OCI-LY1 (cell line): ENCODE measurements around the gene SAG.

Experiments
- H2AFZ ChIP-seq: fragments of 200-600 bp; sonication (generic), shearing (Covaris generic); 2 replicates; pipeline ENCODE4 v1.6.0; 2014; ENCODE audit warnings: antibody characterized with exemption, mild to moderate bottlenecking, low read length
- H3F3A ChIP-seq: fragments of 200-600 bp; sonication (generic), shearing (Covaris generic); 2 replicates; pipeline ENCODE4 v1.6.0; 2014; ENCODE audit warnings: mild to moderate bottlenecking, antibody characterized with exemption, low read length, moderate library complexity; ENCODE audit not compliant: insufficient read depth
- H3K27ac ChIP-seq: fragments of 200-600 bp; sonication (generic); 2 replicates; pipeline ENCODE4 v1.5.1; 2014; ENCODE audit warnings: low read length, mixed run types, mild to moderate bottlenecking, low read depth; ENCODE audit not compliant: poor library complexity, severe bottlenecking
- H3K27me3 ChIP-seq: fragments of 200-600 bp; sonication (generic); 2 replicates; pipeline ENCODE4 v1.6.0; 2014; ENCODE audit warnings: antibody characterized with exemption, mild to moderate bottlenecking, low read length, moderate library complexity; ENCODE audit not compliant: insufficient read depth
- H3K36me3 ChIP-seq: fragments of 200-600 bp; sonication (generic); 2 replicates; pipeline ENCODE4 v1.6.1; 2014; ENCODE audit warnings: mild to moderate bottlenecking, antibody characterized with exemption, low read length, moderate library complexity, mixed read lengths; ENCODE audit not compliant: insufficient read depth
- H3K4me1 ChIP-seq: fragments of 200-600 bp; sonication (generic); 2 replicates; pipeline ENCODE4 v1.5.1; 2014; ENCODE audit warnings: mild to moderate bottlenecking, low read length, moderate library complexity; ENCODE audit not compliant: insufficient read depth, severe bottlenecking
- H3K4me2 ChIP-seq: fragments of 200-600 bp; sonication (generic), shearing (Covaris generic); 2 replicates; pipeline ENCODE4 v1.6.1; 2014; ENCODE audit warnings: low read length
- H3K4me3 ChIP-seq: fragments of 200-600 bp; sonication (generic); 2 replicates; pipeline ENCODE4 v1.5.1; 2014; ENCODE audit warnings: low read length, low read depth, mild to moderate bottlenecking, mixed read lengths; ENCODE audit not compliant: poor library complexity, severe bottlenecking
- H3K79me2 ChIP-seq: fragments of 200-600 bp; shearing (Covaris generic); 2 replicates; pipeline ENCODE4 v1.6.1; 2016; ENCODE audit warnings: mixed run types, low read length, mixed read lengths; ENCODE audit not compliant: insufficient read depth
- H3K9ac ChIP-seq: fragments of 200-600 bp; sonication (generic), shearing (Covaris generic); 2 replicates; pipeline ENCODE4 v1.6.1; 2014; ENCODE audit warnings: mild to moderate bottlenecking, low read length, mixed read lengths
- H3K9me2 ChIP-seq: fragments of 200-600 bp; sonication (generic), shearing (Covaris generic); 2 replicates; pipeline ENCODE4 v1.6.1; 2014; ENCODE audit warnings: low read depth, mild to moderate bottlenecking, low read length, mixed read lengths
- H3K9me3 ChIP-seq: fragments of 200-600 bp; shearing (Covaris generic); 2 replicates; pipeline ENCODE4 v1.6.1; 2014; ENCODE audit warnings: low read length, mixed read lengths
- H4K20me1 ChIP-seq: fragments of 200-600 bp; sonication (generic), shearing (Covaris generic); 2 replicates; pipeline ENCODE4 v1.6.0; 2016; ENCODE audit warnings: mild to moderate bottlenecking, low read length; ENCODE audit not compliant: insufficient read depth
- CTCF ChIP-seq: fragments of 200-600 bp; sonication (generic), shearing (Covaris generic); IDR thresholded peaks from 2 replicates; pipeline ENCODE4 v1.5.1; 2017; ENCODE audit warnings: mild to moderate bottlenecking, antibody characterized with exemption, low read length, moderate library complexity, mixed read lengths
- EZH2 ChIP-seq: fragments of 200-600 bp; sonication (generic), shearing (Covaris generic); IDR thresholded peaks from 2 replicates; pipeline ENCODE4 v1.8.0; 2017; ENCODE audit warnings: borderline replicate concordance, mixed run types, mild to moderate bottlenecking, antibody characterized with exemption, low read length, moderate library complexity, mixed read lengths

The SAG gene

DNA sequence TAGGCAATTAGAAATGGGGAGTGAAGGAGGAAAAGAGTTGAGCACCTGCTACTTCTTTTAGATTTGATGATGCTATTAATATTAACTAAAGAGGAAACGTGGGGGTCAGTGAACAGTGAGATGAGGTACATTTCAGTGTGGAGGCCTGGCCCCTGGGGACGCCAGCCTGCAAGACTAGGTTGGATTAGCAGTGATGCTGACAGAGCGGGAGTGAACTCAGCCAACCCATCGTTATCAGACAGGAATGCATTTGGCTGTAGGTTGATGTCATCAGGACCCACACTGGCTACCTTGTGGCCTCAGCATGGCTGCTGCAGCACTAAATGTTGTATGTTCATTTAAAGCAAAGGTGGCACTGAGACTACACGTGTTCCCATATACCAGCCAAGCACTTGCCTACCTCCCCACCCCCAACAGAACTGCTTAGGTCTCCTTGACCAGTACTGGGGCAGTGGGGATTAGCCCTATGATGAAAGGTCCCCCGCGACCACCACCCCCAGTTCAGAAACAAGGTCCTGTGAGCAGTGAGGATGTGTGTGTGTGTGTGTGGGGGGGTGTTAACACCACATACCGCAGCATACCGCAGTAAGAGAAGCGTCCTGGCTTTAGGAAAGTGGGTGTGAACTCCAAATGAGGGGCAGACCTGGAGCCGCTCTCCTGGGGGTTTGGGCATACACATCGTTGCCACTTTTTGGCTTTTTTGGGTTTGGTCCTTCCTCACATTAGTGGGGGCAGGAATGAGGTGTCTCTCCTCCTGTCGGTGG lies 72.7 kb downstream of the SAG start:
- Histone ChIP-seq H3K9ac (no peak overlapping the region), H2AFZ (no peak overlapping the region), H3K4me1 (peaks cover 19% of the 10 kb centered on the region), H3K27me3 (peaks cover 5% of the 10 kb centered on the region; the same call in 1 of the 2 replicates), H3K9me2 (no peaks in the 10 kb centered on the region), H3K4me2 (no peak overlapping the region), H3K9me3 (no peaks in the 10 kb centered on the region), H3K36me3 (peaks cover 4% of the 10 kb centered on the region; the same call in 1 of the 2 replicates), H4K20me1 (no peaks in the 10 kb centered on the region; the same call in 1 of the 2 replicates), H3F3A (no peaks in the 10 kb centered on the region), H3K79me2 (no peaks in the 10 kb centered on the region), H3K4me3 (no peak overlapping the region), H3K27ac (no peak overlapping the region)
- TF ChIP-seq CTCF (no peak), EZH2 (no peak)

- Histone ChIP-seq H3K36me3 (peaks cover 4% of the 10 kb centered on the region; the same call in 1 of the 2 replicates), H3K4me3 (no peak overlapping the region), H3K9me2 (no peaks in the 10 kb centered on the region), H4K20me1 (no peaks in the 10 kb centered on the region; the same call in 1 of the 2 replicates), H3K4me1 (peaks cover 17% of the 10 kb centered on the region), H3F3A (no peaks in the 10 kb centered on the region), H3K79me2 (no peaks in the 10 kb centered on the region), H3K9ac (no peak overlapping the region), H3K4me2 (no peak overlapping the region), H2AFZ (no peak overlapping the region), H3K27ac (no peak overlapping the region), H3K9me3 (no peaks in the 10 kb centered on the region), H3K27me3 (peaks cover 5% of the 10 kb centered on the region; the same call in 1 of the 2 replicates)
- TF ChIP-seq CTCF = no peak
- TF ChIP-seq EZH2 = no peak
These were observed 73.5 kb downstream of the SAG start for GRCh38 chr2:233380995-233381637.

GRCh38 chr2:233381638-233381995 lies 74.0 kb downstream of the SAG start:
- Histone ChIP-seq H3K27me3 (peaks cover 5% of the 10 kb centered on the region; the same call in 1 of the 2 replicates), H3K36me3 (peaks cover 4% of the 10 kb centered on the region; the same call in 1 of the 2 replicates), H3K4me2 (no peak overlapping the region), H3K9me3 (no peaks in the 10 kb centered on the region), H3F3A (no peaks in the 10 kb centered on the region), H3K4me1 (peaks cover 16% of the 10 kb centered on the region), H3K27ac (no peak overlapping the region), H4K20me1 (no peaks in the 10 kb centered on the region; the same call in 1 of the 2 replicates), H2AFZ (no peak overlapping the region), H3K79me2 (no peaks in the 10 kb centered on the region), H3K9me2 (no peaks in the 10 kb centered on the region), H3K4me3 (no peak overlapping the region), H3K9ac (no peak overlapping the region)
- TF ChIP-seq CTCF = no peak
